Lower leg skin (tissue), 4 donors: ENCODE results near the gene FOSB. TPM values are rescaled to one million over a fixed set of nuclear protein-coding genes. Genes with fewer than 3 reads are reported as not detected.
"Not testable (repeated sequence)": the region's sequence is repeated elsewhere in the genome, so short reads cannot be mapped to it uniquely, and the experiment has no call there.

ENCODE experiments used
- DNase-seq, 2 donors: peaks; one replicate each; pipeline ENCODE4 v3.0.0-alpha.2; 2019; ENCODE audit warnings: low spot score in 2 of 2
- H3K4me3 ChIP-seq: fragments of 200-600 bp; sonication (generic); 2 replicates; pipeline ENCODE4 v1.5.1; 2017; ENCODE audit warnings: mild to moderate bottlenecking, low read depth; ENCODE audit not compliant: poor library complexity, severe bottlenecking
- POLR2A ChIP-seq, 2 donors: fragments of 450-650 bp; IDR thresholded peaks; one replicate each; pipeline ENCODE4 v1.6.1; 2016 to 2017; ENCODE audit warnings: antibody characterized with exemption in 2 of 2, mild to moderate bottlenecking in 1 of 2, moderate library complexity in 1 of 2
- WGBS, 2 donors: methylation state at CpG; one replicate each; pipeline ENCODE4 v1.1.5; 2018; 5-methylcytosine and 5-hydroxymethylcytosine counted together
- intact Hi-C: fragments of 100-400 bp; cut with DNase I; formaldehyde crosslinking; loops from one replicate; pipeline ENCODE4 v1.15.0; 2023; ENCODE audit warnings: low total_unique reads
- total RNA-seq, 4 donors: library from RNA; depleted of rRNA; stranded (reverse); fragments of >200 nt; gene quantifications; one replicate each; pipeline ENCODE4 v1.1.0, GENCODE V29; 2016
- TF ChIP-seq, protein P1 (sequence below), 3 donors: fragments of 450-650 bp; IDR thresholded peaks; one replicate each; pipeline ENCODE4 v1.5.1; 2016; ENCODE audit warnings: antibody characterized with exemption in 3 of 3, mild to moderate bottlenecking in 3 of 3, moderate library complexity in 2 of 3

FOSB gene
- total RNA-seq, 4 donors from 2014 or later = 5.9 to 18.2 (median 11.2) TPM

DNA sequence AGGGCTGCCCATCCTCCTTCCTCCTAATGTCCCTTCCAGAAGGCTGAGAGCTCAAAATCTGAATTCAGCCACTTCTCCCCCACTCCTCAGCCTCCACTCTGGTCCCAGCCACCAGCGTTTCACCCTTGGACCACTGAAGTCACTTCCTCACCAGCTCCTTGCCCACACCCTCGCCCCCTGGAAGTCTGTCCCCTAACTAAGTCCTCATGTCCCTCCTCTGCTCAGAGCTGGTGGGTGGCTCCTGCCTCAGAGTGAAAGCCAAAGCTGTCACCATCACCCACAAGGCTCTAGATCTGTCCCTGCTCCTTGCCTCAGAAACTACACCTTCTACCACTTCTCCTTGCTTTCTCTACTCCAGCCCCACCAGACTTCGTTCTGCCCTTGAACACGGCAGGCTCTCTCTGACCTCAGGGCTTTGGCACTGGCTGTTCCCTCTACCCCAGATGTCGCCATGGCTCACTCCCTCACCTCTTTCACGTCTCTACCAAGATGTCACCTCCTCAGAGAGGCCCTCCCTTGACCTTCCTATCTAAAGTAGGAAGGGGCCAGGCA is 45.8 kb upstream of the FOSB start:
- DNase-seq = no peak
- H3K4me3 ChIP-seq = no peak overlapping the region
- intact Hi-C loops = no loop called here
- TF ChIP-seq POLR2A (IDR thresholded peaks at IDR 0.05) = no peak
- TF ChIP-seq, protein P1, sequence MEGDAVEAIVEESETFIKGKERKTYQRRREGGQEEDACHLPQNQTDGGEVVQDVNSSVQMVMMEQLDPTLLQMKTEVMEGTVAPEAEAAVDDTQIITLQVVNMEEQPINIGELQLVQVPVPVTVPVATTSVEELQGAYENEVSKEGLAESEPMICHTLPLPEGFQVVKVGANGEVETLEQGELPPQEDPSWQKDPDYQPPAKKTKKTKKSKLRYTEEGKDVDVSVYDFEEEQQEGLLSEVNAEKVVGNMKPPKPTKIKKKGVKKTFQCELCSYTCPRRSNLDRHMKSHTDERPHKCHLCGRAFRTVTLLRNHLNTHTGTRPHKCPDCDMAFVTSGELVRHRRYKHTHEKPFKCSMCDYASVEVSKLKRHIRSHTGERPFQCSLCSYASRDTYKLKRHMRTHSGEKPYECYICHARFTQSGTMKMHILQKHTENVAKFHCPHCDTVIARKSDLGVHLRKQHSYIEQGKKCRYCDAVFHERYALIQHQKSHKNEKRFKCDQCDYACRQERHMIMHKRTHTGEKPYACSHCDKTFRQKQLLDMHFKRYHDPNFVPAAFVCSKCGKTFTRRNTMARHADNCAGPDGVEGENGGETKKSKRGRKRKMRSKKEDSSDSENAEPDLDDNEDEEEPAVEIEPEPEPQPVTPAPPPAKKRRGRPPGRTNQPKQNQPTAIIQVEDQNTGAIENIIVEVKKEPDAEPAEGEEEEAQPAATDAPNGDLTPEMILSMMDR (IDR thresholded peaks at IDR 0.05) = no peak
- WGBS, 2 donors = 57 to 70% methylated on average over 6 of the region's 6 CpGs

- TF ChIP-seq POLR2A (IDR thresholded peaks at IDR 0.05) = no peak
- TF ChIP-seq, protein P1 (IDR thresholded peaks at IDR 0.05) = no peak
- intact Hi-C loops = no loop called here
- WGBS, 2 donors = 13 to 14% methylated on average over 20 of the region's 20 CpGs
- peak overlapping the region; percentile 50 for H3K4me3 ChIP-seq
- peak; percentile 92 to 98 for DNase-seq
Measured at GRCh38 chr19:45423033-45423588, 44.7 kb upstream of the FOSB start.

GRCh38 chr19:45423589-45424190 is 44.1 kb upstream of the FOSB start, which contains the start of gene ERCC1:
Gene ERCC1 (minus strand): TSS chr19:45423917. CDS start chr19:45423374, 543 bp downstream.
- DNase-seq = peak in 1 of 2 donors; percentile 72
- intact Hi-C loops = no loop called here
- peak within 1 kb of the TSS; percentile 50 for H3K4me3 ChIP-seq
- 1 to 3% methylated on average over 17 to 35 of the region's 37 CpGs for WGBS, 2 donors
- no peak for TF ChIP-seq POLR2A (IDR thresholded peaks at IDR 0.05)
- TF ChIP-seq, protein P1 (IDR thresholded peaks at IDR 0.05) = no peak

DNA sequence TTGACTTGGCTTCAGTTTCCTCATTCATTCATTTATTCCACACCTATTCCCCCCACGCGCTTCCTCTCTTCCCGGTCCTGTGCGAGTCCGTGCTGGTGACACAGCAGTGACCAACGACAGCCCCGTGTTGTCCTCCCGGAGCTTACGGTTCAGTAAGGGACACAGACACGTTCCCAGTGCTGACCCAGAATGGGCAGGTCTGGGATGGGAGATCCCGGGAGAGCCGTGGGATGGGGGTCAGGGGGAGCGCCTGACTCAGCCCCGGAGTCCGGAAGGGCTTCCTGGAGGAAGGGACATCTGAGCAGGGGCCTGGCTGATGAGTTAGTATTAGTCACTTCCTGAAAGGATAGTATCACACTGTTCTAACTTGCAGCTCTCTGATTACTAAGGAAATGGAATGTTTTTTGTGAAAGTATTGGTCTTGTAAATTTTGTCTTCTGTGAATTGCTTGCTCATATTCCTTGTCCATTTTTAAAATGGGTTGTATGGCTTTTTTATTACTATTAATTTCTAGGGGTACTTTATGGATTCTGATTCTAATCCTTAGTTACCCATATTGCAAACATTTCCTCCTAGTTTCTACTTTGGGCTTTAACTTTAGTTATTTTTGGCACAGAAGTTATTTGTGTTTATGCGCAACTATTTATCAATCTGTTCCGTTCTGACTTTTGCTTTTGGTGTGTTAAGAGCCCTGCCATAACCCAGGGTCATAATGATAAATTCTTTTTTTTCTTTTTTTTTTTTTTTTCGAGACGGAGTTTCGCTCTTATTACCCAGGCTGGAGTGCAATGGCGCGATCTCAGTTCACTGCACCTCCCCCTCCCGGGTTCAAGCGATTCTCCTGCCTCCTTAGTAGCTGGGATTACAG is 43.4 kb upstream of the FOSB start:
- peak; percentile 63 to 94 for DNase-seq
- TF ChIP-seq POLR2A (IDR thresholded peaks at IDR 0.05) = no peak
- TF ChIP-seq, protein P1 (IDR thresholded peaks at IDR 0.05) = no peak
- intact Hi-C loops = no loop called here
- 8% methylated on average over 24 of the region's 24 CpGs for WGBS, 2 donors
- H3K4me3 ChIP-seq = peak overlapping the region; percentile 50

DNA sequence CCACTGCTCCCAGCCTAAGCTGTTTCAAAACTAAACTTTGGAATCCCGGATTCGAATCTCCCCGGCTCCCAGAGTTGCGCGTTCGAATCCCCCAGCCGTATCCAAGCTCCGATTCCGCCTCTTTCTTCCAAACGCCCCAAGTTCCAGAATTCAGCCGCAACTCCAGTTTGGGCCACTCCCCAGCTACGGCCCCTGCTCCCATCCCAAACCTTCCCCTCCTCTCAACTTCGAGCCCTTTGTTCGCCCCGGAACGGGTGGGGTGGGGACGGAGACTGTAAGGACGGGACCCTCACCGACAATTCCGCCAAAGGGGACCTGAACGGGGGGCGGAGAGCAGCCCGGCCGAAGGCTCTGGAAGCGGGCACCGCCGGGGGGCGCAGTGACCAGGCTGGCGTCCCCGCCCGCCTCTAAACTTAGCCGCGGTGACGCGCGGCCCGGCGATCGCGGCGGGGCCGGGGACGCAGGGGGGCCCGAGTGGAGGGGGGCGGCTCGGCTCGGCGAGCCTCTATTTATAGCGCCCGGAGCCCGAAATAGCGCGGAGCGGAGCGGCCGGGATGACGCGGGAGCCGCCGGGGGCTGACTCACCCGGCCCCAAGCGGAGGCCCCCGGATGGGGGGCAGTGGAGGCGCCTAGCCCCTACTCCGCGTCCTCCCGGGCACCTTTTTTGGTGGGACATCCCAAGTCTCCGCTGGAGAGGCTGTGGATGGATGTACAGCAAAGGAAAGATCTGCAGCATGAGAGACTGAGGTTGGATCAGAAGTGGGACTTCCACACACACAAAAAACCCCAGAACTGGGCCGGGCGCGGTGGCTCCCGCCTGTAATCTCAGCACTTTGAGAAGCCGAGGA is 39.2 kb upstream of the FOSB start:
- DNase-seq = no peak
- no peak for TF ChIP-seq POLR2A (IDR thresholded peaks at IDR 0.05)
- TF ChIP-seq, protein P1 (IDR thresholded peaks at IDR 0.05) = no peak
- H3K4me3 ChIP-seq = peak overlapping the region; percentile 26
- WGBS, 2 donors = 3 to 4% methylated on average over 59 to 65 of the region's 73 CpGs
- intact Hi-C loops = no loop called here

DNA sequence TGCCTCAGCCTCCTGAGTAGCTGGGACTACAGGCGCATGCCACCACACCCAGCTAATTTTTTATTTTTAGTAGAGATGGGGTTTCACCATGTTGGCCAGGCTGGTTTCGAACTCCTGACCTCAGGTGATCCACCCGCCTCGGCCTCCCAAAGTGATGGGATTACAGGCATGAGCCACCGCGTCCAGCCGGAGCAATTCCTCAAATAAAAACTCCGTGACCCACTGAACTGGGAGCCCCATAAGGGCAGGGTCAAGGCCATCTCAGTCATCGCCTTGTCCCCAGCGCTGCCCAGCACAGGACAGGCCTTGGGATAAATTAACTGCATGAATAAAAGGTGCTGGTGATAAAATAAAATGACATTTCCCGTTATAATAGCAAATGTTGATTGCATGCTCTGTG is 37.9 kb upstream of the FOSB start:
- H3K4me3 ChIP-seq, intact Hi-C loops, DNase-seq: not testable (repeated sequence)
- WGBS, 2 donors = 81 to 83% methylated on average over 11 of the region's 11 CpGs

- WGBS, 2 donors = 60% methylated on average over 9 of the region's 9 CpGs
- DNase-seq, intact Hi-C loops, H3K4me3 ChIP-seq: not testable (repeated sequence)
Measured at GRCh38 chr19:45431008-45431407, 36.8 kb upstream of the FOSB start.

DNA sequence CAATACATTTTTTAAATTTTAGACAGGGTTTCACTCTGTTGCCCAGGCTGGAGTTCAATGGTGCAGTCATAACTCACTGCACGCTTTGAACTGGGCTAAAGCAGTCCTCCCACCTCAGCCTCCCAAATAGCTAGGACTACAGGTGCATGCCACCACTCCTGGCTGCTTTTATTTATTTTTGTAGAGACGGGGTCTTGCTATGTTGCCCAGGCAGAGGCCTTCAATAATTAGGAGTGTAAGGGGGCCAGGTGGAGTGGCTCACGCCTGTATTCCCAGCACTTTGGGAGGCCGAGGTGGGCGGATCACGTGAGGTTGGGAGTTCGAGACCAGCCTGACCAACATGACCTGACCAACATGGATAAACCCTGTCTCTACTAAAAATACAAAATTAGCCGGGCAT is 35.3 kb upstream of the FOSB start:
- intact Hi-C loops, H3K4me3 ChIP-seq, DNase-seq: not testable (repeated sequence)
- WGBS, 2 donors = 95% methylated on average over 8 of the region's 8 CpGs
